ENCODE results near the gene THSD7A. TPM values are rescaled to one million over a fixed set of nuclear protein-coding genes. Genes with fewer than 3 reads are reported as not detected.

Gene THSD7A
- total RNA-seq, 1 experiment from 2014 or later, result 0.20 TPM

DNA sequence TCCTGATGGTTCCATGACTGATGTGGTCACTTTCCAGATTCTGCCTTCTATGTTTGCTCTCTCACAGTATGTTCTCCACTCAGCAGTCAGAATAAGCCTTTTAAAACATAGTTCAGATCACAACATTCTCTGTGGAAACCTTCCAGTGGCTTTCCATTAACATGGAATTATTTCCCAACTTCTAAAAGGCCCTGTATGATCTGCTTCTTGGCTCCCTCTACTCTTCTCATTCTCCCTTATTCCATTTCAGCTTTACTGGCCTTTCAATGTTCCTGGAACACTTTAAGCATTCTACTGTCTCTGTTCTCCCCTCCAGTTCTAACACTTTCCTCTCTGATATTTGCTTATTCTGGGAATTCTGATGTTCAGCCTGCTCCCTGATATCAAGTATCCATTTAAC is 325.6 kb downstream of the THSD7A start:
- in situ Hi-C loops (cut with HindIII; ENCODE audit: low pct_unique_long_range_greater_than_20kb, low sequenced_read_pairs), result no loop called here
- no peak for DNase-seq (ENCODE audit: low read depth)

- DNase-seq (ENCODE audit: low read depth), result no peak
- in situ Hi-C loops (cut with HindIII; ENCODE audit: low pct_unique_long_range_greater_than_20kb, low sequenced_read_pairs), result no loop called here
Observed at GRCh38 chr7:11505471-11505985, 326.5 kb downstream of the THSD7A start.

GRCh38 chr7:11492307-11492706 is 339.7 kb downstream of the THSD7A start:
- in situ Hi-C loops (cut with HindIII; ENCODE audit: low pct_unique_long_range_greater_than_20kb, low sequenced_read_pairs), result no loop called here
- DNase-seq (ENCODE audit: low read depth), result no peak

GRCh38 chr7:11491811-11492210 is 340.2 kb downstream of the THSD7A start:
- no peak for DNase-seq (ENCODE audit: low read depth)
- in situ Hi-C loops (cut with HindIII; ENCODE audit: low pct_unique_long_range_greater_than_20kb, low sequenced_read_pairs), result no loop called here

- no peak for DNase-seq (ENCODE audit: low read depth)
- in situ Hi-C loops (cut with HindIII; ENCODE audit: low pct_unique_long_range_greater_than_20kb, low sequenced_read_pairs), result no loop called here
Observed at GRCh38 chr7:11489280-11489679, 342.7 kb downstream of the THSD7A start.

- in situ Hi-C loops (cut with HindIII; ENCODE audit: low pct_unique_long_range_greater_than_20kb, low sequenced_read_pairs), result no loop called here
- no peak for DNase-seq (ENCODE audit: low read depth)
Observed at GRCh38 chr7:11486271-11486670, 345.7 kb downstream of the THSD7A start.

- no peak for DNase-seq (ENCODE audit: low read depth)
- in situ Hi-C loops (cut with HindIII; ENCODE audit: low pct_unique_long_range_greater_than_20kb, low sequenced_read_pairs), result no loop called here
Observed at GRCh38 chr7:11485636-11486035, 346.4 kb downstream of the THSD7A start.

- in situ Hi-C loops (cut with HindIII; ENCODE audit: low pct_unique_long_range_greater_than_20kb, low sequenced_read_pairs), result no loop called here
- DNase-seq (ENCODE audit: low read depth), result no peak
Observed at GRCh38 chr7:11480143-11480542, 351.9 kb downstream of the THSD7A start.

DNA sequence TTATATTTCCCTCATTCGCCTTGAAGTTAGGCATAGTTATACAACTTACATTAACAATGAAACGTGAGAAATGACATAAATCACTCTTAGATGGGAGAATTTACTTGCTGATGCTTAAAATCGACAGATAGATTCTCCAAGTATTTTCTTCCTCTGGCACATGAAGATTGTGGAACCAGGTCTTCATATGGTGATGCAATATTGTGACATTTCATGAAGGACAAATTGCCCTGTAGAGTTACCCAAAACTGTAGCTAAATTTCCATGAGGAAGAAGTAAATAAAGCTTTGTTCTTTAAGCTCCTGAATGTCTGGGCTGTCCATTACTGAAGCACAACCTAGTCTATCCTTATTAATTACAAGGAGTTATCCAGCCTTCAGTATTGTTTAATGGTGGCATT is 353.1 kb downstream of the THSD7A start:
- DNase-seq (ENCODE audit: low read depth), result no peak
- in situ Hi-C loops (cut with HindIII; ENCODE audit: low pct_unique_long_range_greater_than_20kb, low sequenced_read_pairs), result no loop called here

GRCh38 chr7:11478426-11478825 is 353.6 kb downstream of the THSD7A start:
- no peak for DNase-seq (ENCODE audit: low read depth)
- in situ Hi-C loops (cut with HindIII; ENCODE audit: low pct_unique_long_range_greater_than_20kb, low sequenced_read_pairs), result no loop called here

DNA sequence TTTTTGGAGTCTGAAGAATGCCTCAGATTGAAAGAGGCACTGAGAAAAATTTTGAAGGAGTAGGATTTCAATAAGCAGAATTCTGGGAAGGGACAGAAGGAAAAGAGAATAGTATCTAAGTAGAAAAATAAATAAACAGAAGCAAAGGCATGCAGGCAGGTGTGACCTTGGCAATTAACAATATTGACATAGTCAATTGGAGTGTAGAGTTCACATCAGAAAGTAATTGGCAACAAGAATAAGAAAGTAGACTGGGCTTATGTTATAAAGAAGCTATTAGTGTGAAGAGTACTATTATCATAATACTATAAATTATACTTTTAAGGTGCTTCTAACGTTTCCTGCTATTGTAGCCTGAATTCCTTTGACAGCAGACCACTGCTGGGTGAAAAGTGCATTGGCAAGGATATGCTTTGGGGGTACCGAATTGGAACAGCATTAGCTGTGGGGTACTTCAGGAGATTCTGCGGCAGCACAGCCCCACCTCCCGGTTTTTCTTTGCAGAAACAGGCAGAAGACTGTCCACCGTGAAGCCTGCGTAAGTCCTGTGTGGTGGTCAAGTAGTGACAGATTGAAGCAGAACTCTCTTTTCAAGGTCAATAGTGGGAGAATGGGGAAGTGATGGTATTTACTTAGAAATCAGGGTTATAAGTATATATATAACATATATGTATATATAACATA is 357.0 kb downstream of the THSD7A start:
- in situ Hi-C loops (cut with HindIII; ENCODE audit: low pct_unique_long_range_greater_than_20kb, low sequenced_read_pairs), result no loop called here

GRCh38 chr7:11473807-11474424 is 358.1 kb downstream of the THSD7A start:
- DNase-seq (ENCODE audit: low read depth), result no peak
- in situ Hi-C loops (cut with HindIII; ENCODE audit: low pct_unique_long_range_greater_than_20kb, low sequenced_read_pairs), result no loop called here

More for the DNA sequence above, 357.0 kb downstream of the THSD7A start:
- peak; percentile 11 for DNase-seq (ENCODE audit: low read depth)

DNA sequence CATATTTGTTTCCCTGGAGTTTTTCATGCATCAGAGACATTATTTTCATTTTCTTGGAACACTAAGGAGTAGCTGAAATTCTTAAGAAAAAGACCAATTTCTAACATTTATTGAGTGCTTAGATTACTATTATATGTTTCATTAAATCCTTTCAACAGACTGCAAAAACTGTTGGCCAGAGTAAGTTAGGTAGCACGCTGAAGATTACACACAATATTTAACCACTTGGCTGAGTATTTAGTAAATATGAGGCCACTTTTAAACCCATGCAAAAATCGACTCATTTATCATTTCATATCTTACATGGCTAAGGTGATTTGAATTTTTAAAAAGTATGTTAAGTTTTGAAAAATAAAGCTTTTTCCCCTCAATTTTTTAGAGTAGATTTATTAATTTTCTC is 358.8 kb downstream of the THSD7A start:
- in situ Hi-C loops (cut with HindIII; ENCODE audit: low pct_unique_long_range_greater_than_20kb, low sequenced_read_pairs), result no loop called here
- DNase-seq (ENCODE audit: low read depth), result no peak

GRCh38 chr7:11472646-11473045 is 359.4 kb downstream of the THSD7A start:
- in situ Hi-C loops (cut with HindIII; ENCODE audit: low pct_unique_long_range_greater_than_20kb, low sequenced_read_pairs), result no loop called here
- DNase-seq (ENCODE audit: low read depth), result no peak

GRCh38 chr7:11471255-11471654 is 360.7 kb downstream of the THSD7A start:
- in situ Hi-C loops (cut with HindIII; ENCODE audit: low pct_unique_long_range_greater_than_20kb, low sequenced_read_pairs), result no loop called here
- DNase-seq (ENCODE audit: low read depth), result no peak

- no peak for DNase-seq (ENCODE audit: low read depth)
- in situ Hi-C loops (cut with HindIII; ENCODE audit: low pct_unique_long_range_greater_than_20kb, low sequenced_read_pairs), result no loop called here
Observed at GRCh38 chr7:11469028-11469745, 362.8 kb downstream of the THSD7A start.

GRCh38 chr7:11466517-11467105 is 365.4 kb downstream of the THSD7A start:
- in situ Hi-C loops (cut with HindIII; ENCODE audit: low pct_unique_long_range_greater_than_20kb, low sequenced_read_pairs), result no loop called here

DNA sequence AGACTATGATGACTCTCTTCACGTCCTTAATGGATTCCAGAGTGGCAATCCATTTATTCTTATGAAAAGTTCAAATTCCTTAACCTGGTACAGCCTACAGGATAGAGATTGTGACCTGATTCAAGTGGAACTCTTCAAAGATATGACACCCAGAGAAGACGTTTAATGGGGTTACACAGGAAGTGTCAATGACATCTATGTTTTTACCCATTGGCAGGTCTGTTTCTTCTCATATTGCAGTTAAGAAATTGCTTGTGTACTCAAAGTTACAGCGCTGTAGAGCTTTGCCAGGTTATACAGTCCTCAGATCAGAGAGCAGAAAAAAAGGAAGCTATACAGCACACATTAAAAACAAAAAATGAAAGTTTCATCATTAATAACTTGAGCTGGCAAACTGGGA is 367.4 kb downstream of the THSD7A start:
- in situ Hi-C loops (cut with HindIII; ENCODE audit: low pct_unique_long_range_greater_than_20kb, low sequenced_read_pairs), result no loop called here
- no peak for DNase-seq (ENCODE audit: low read depth)

More at GRCh38 chr7:11466517-11467105, 365.4 kb downstream of the THSD7A start:
- DNase-seq (ENCODE audit: low read depth), result no peak

DNA sequence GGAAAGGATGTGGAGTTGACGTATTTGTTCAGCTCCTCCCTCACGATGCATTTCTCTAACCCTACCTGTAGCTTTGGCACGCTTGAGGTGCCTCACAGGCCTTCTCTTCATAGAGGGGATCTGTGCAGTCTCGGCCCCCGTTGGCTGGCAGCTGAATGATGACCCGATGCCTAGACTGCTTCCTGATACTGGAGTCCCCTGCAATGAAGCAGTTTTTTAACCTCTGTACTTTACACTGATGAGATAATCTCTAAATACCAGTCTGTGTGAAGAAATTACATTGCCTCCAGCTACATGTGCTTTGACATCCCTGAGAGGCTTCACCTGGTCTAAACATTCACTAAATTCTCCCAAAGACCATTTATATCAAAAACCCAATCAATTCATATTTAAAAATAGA is 370.1 kb downstream of the THSD7A start:
- DNase-seq (ENCODE audit: low read depth), result no peak
- in situ Hi-C loops (cut with HindIII; ENCODE audit: low pct_unique_long_range_greater_than_20kb, low sequenced_read_pairs), result no loop called here

All from Caki2 (cell line).